ENCODE results near the gene C9orf85. TPM values are rescaled to one million over a fixed set of nuclear protein-coding genes. Genes with fewer than 3 reads are reported as not detected.
"Not testable (repeated sequence)": the region's sequence is repeated elsewhere in the genome, so short reads cannot be mapped to it uniquely, and the experiment has no call there.

The C9orf85 gene
- total RNA-seq, 4 donors from 2014 or later: 8.2 to 12.7 (median 11.4) TPM

- no peak for TF ChIP-seq CTCF (IDR thresholded peaks at IDR 0.05)
- DNase-seq (ENCODE audit: low spot score): no peak
- no peak for ATAC-seq (ENCODE audit: low FRiP score)
Measured at GRCh38 chr9:71891557-71892189, 19.8 kb upstream of the C9orf85 start.

GRCh38 chr9:71895117-71895516, 16.3 kb upstream of the C9orf85 start:
- DNase-seq (ENCODE audit: low spot score) (no peak), ATAC-seq (ENCODE audit: low FRiP score) (no peak)
- TF ChIP-seq CTCF (IDR thresholded peaks at IDR 0.05): no peak

- DNase-seq (ENCODE audit: low spot score) (no peak), ATAC-seq (ENCODE audit: low FRiP score) (no peak)
- no peak for TF ChIP-seq CTCF (IDR thresholded peaks at IDR 0.05)
Measured at GRCh38 chr9:71895955-71896354, 15.5 kb upstream of the C9orf85 start.

- DNase-seq (ENCODE audit: low spot score) (no peak), ATAC-seq (ENCODE audit: low FRiP score) (no peak)
Measured at GRCh38 chr9:71896761-71897160, 14.7 kb upstream of the C9orf85 start.

GRCh38 chr9:71897577-71897976, 13.9 kb upstream of the C9orf85 start:
- DNase-seq (ENCODE audit: low spot score) (no peak), ATAC-seq (ENCODE audit: low FRiP score) (no peak)
- TF ChIP-seq CTCF (IDR thresholded peaks at IDR 0.05): no peak

More at GRCh38 chr9:71896761-71897160, 14.7 kb upstream of the C9orf85 start:
- no peak for TF ChIP-seq CTCF (IDR thresholded peaks at IDR 0.05)

GRCh38 chr9:71898756-71899155, 12.7 kb upstream of the C9orf85 start:
- DNase-seq (ENCODE audit: low spot score); ATAC-seq (ENCODE audit: low FRiP score): not testable (repeated sequence)

GRCh38 chr9:71901695-71902597, 9.5 kb upstream of the C9orf85 start:
- DNase-seq (ENCODE audit: low spot score) (no peak), ATAC-seq (ENCODE audit: low FRiP score) (no peak)
- no peak for TF ChIP-seq CTCF (IDR thresholded peaks at IDR 0.05)

All from omental fat pad (tissue), 4 donors.